Spleen (tissue), 11 donors: Measurements from ENCODE around the gene DENND4B. TPM values are rescaled to one million over a fixed set of nuclear protein-coding genes. Genes with fewer than 3 reads are reported as not detected.
"Not testable (repeated sequence)": the region's sequence is repeated elsewhere in the genome, so short reads cannot be mapped to it uniquely, and the experiment has no call there.

Source experiments
- DNase-seq: peaks from one replicate; pipeline ENCODE4 v3.0.0-alpha.2; 2020
- H3K27ac ChIP-seq, 8 donors: fragments of 200-600 bp; sonication (generic) in 7 of 8; 1 replicate in 4 of 8; 2 replicates in 4 of 8; pipeline versions ENCODE4 v1.5.0 to v1.8.0; 2016 to 2021; ENCODE audit warnings: inconsistent platforms in 4 of 8, mild to moderate bottlenecking in 4 of 8, moderate library complexity in 1 of 8
- H3K27me3 ChIP-seq, 7 donors: fragments of 200-600 bp; sonication (generic) in 6 of 7; replicated peaks in 1 of 7; 1 replicate in 4 of 7; 2 replicates in 3 of 7; pipeline versions ENCODE4 v1.5.0 to v1.8.0; 2016 to 2021; ENCODE audit warnings: inconsistent platforms in 3 of 7, mild to moderate bottlenecking in 1 of 7
- H3K36me3 ChIP-seq, 6 donors: fragments of 200-600 bp; sonication (generic) in 5 of 6; 1 replicate in 4 of 6; 2 replicates in 2 of 6; pipeline versions ENCODE4 v1.5.0 to v1.8.0; 2016 to 2021; ENCODE audit warnings: inconsistent platforms in 2 of 6
- H3K4me1 ChIP-seq, 6 donors: fragments of 200-600 bp; sonication (generic) in 5 of 6; 1 replicate in 3 of 6; 2 replicates in 3 of 6; pipeline versions ENCODE4 v1.5.0 to v1.8.0; 2016 to 2021; ENCODE audit warnings: inconsistent platforms in 3 of 6
- H3K4me3 ChIP-seq, 8 donors: fragments of 200-600 bp; sonication (generic) in 7 of 8; 1 replicate in 4 of 8; 2 replicates in 4 of 8; pipeline versions ENCODE4 v1.5.0 to v1.8.0; 2016 to 2021; ENCODE audit warnings: inconsistent platforms in 4 of 8, mild to moderate bottlenecking in 4 of 8, moderate library complexity in 2 of 8
- H3K9me3 ChIP-seq, 8 donors: fragments of 200-600 bp; sonication (generic) in 7 of 8; 1 replicate in 4 of 8; 2 replicates in 4 of 8; pipeline versions ENCODE4 v1.5.0 to v1.8.0; 2016 to 2021; ENCODE audit warnings: inconsistent platforms in 4 of 8
- CTCF ChIP-seq, 11 experiments: fragments of 200-600 bp in 7 of 11; fragments of 450-650 bp in 4 of 11; sonication (generic) in 4 of 11; IDR thresholded peaks in 8 of 11; conservative IDR thresholded peaks in 3 of 11; 1 replicate in 7 of 11; 2 replicates in 4 of 11; pipeline versions ENCODE4 v1.4.0 to v1.8.0; 2016 to 2021; ENCODE audit warnings: antibody characterized with exemption in 11 of 11, inconsistent platforms in 4 of 11, mild to moderate bottlenecking in 1 of 11
- POLR2A ChIP-seq, 3 donors: fragments of 450-650 bp; IDR thresholded peaks; one replicate each; pipeline ENCODE4 v1.5.1; 2017; ENCODE audit warnings: antibody characterized with exemption in 3 of 3, mild to moderate bottlenecking in 1 of 3
- POLR2AphosphoS5 ChIP-seq, 3 donors: sonication (generic); formaldehyde crosslinking; IDR thresholded peaks; one replicate each; pipeline ENCODE4 v1.5.1; 2017; ENCODE audit warnings: antibody characterized with exemption in 3 of 3
- WGBS, 5 donors: extraction: QIAGEN DNeasy Blood & Tissue Kit in 3 of 5; methylation state at CpG; one replicate each; pipeline versions ENCODE4 v1.1.5 to v1.1.7; 2013 to 2018; 5-methylcytosine and 5-hydroxymethylcytosine counted together
- intact Hi-C: fragments of 100-400 bp; cut with DNase I; formaldehyde crosslinking; loops from one replicate; pipeline ENCODE4 v1.15.0; 2023; ENCODE audit warnings: low total_unique reads
- polyA plus RNA-seq, 3 donors: library from polyadenylated mRNA; stranded (reverse); fragments of 200-250 nt; gene quantifications; one replicate each; pipeline ENCODE4 v1.2.1, GENCODE V29; 2013
- total RNA-seq, 7 donors: library from RNA; depleted of rRNA in 3 of 7; stranded (reverse); fragments of >200 nt in 3 of 7; fragmentation: NEBNext Ultra II Directional in 4 of 7; extraction: Animal tissue kit (Norgen Biotek cat#: 25700) in 4 of 7; gene quantifications; one replicate each; pipeline versions ENCODE4 v1.1.0 to v1.2.1, GENCODE V29; 2016 to 2021
- donor health status: healthy with polysubstance abuse.
- donor health status: DM: no; HTN: no; CAD: no; lungs with moderate emphysema.
- donor health status: DM: no; HTN: no; CAD: no.
- donor health status: Bipolar disorder and iron deficiency.
- donor health status: healthy.
- donor health status: DM: no; HTN: no; CAD: no.
- donor health status: DM: yes; HTN: yes; CAD: no.

DENND4B gene
- total and polyA plus RNA-seq, 10 donors = 47.7 to 211 (median 153) TPM

GRCh38 chr1:153906396-153906795 is 40.1 kb downstream of the DENND4B start:
- DNase-seq = no peak
- H3K36me3 ChIP-seq = peaks cover 0 to 59% (median 10%) of the 10 kb centered on the region in 6 donors
- H3K4me3 ChIP-seq = no peak overlapping the region
- no peak for TF ChIP-seq CTCF (IDR thresholded peaks at IDR 0.05 in 8 of 11, conservative IDR thresholded peaks at IDR 0.05 in 3 of 11)
- TF ChIP-seq POLR2AphosphoS5 (IDR thresholded peaks at IDR 0.05) = no peak
- TF ChIP-seq POLR2A (IDR thresholded peaks at IDR 0.05) = no peak
- no peak overlapping the region for H3K27ac ChIP-seq
- 89 to 100% (median 96%) methylated on average over 1 of the region's 1 CpG for WGBS, 5 donors
- no peaks in the 10 kb centered on the region for H3K9me3 ChIP-seq
- intact Hi-C loops = no loop called here
- H3K27me3 ChIP-seq = no peaks in the 10 kb centered on the region
- H3K4me1 ChIP-seq = peaks cover 0 to 71% (median 18%) of the 10 kb centered on the region in 6 donors

GRCh38 chr1:153905908-153906307 is 40.6 kb downstream of the DENND4B start:
- H3K4me3 ChIP-seq, H3K27ac ChIP-seq, H3K27me3 ChIP-seq, DNase-seq, H3K9me3 ChIP-seq, intact Hi-C loops: not testable (repeated sequence)
- Histone ChIP-seq H3K36me3 (peaks cover 0 to 59% (median 10%) of the 10 kb centered on the region in 6 donors), H3K4me1 (peaks cover 0 to 72% (median 16%) of the 10 kb centered on the region in 6 donors)
- WGBS, 5 donors = 89 to 96% (median 91%) methylated on average over 8 of the region's 8 CpGs

- H3K4me1 ChIP-seq = peaks cover 0 to 69% (median 15%) of the 10 kb centered on the region in 6 donors
- H3K36me3 ChIP-seq = peaks cover 0 to 77% (median 20%) of the 10 kb centered on the region in 6 donors
- no peak overlapping the region for H3K27ac ChIP-seq
- no peaks in the 10 kb centered on the region for H3K27me3 ChIP-seq
- 90 to 94% (median 93%) methylated on average over 14 of the region's 14 CpGs for WGBS, 5 donors
- no peak for DNase-seq
- no peak overlapping the region for H3K4me3 ChIP-seq
- intact Hi-C loops = no loop called here
- no peaks in the 10 kb centered on the region for H3K9me3 ChIP-seq
- TF ChIP-seq POLR2AphosphoS5 (IDR thresholded peaks at IDR 0.05) = no peak
Observed at GRCh38 chr1:153903841-153904455, 42.6 kb downstream of the DENND4B start.

GRCh38 chr1:153899509-153899908 is 47.0 kb downstream of the DENND4B start:
- 84 to 100% (median 97%) methylated on average over 6 of the region's 6 CpGs for WGBS, 5 donors

GRCh38 chr1:153895866-153896265 is 50.7 kb downstream of the DENND4B start:
- DNase-seq, H3K4me3 ChIP-seq, H3K27ac ChIP-seq, H3K27me3 ChIP-seq, intact Hi-C loops, H3K9me3 ChIP-seq: not testable (repeated sequence)
- Histone ChIP-seq H3K4me1 (peaks cover 0 to 64% (median 15%) of the 10 kb centered on the region in 6 donors), H3K36me3 (peaks cover 0 to 97% (median 18%) of the 10 kb centered on the region in 6 donors)
- WGBS, 5 donors = 48 to 67% (median 61%) methylated on average over 1 of the region's 1 CpG

More at GRCh38 chr1:153899509-153899908, 47.0 kb downstream of the DENND4B start:
- Histone ChIP-seq H3K4me1 (peaks cover 0 to 71% (median 13%) of the 10 kb centered on the region in 6 donors), H3K27me3 (no peaks in the 10 kb centered on the region), H3K4me3 (no peak overlapping the region), H3K36me3 (peaks cover 0 to 86% (median 17%) of the 10 kb centered on the region in 6 donors), H3K9me3 (no peaks in the 10 kb centered on the region), H3K27ac (no peak overlapping the region)
- intact Hi-C loops = no loop called here
- no peak for TF ChIP-seq POLR2A (IDR thresholded peaks at IDR 0.05)
- no peak for TF ChIP-seq CTCF (IDR thresholded peaks at IDR 0.05 in 8 of 11, conservative IDR thresholded peaks at IDR 0.05 in 3 of 11)
- TF ChIP-seq POLR2AphosphoS5 (IDR thresholded peaks at IDR 0.05) = no peak
- no peak for DNase-seq

GRCh38 chr1:153891042-153891441 is 55.5 kb downstream of the DENND4B start:
- DNase-seq, H3K9me3 ChIP-seq, H3K27ac ChIP-seq, intact Hi-C loops, H3K4me3 ChIP-seq, H3K27me3 ChIP-seq: not testable (repeated sequence)
- WGBS, 5 donors = 94 to 97% (median 96%) methylated on average over 7 of the region's 7 CpGs
- Histone ChIP-seq H3K4me1 (peaks cover 7 to 78% (median 44%) of the 10 kb centered on the region in 6 donors), H3K36me3 (peaks cover 0 to 72% (median 4%) of the 10 kb centered on the region in 6 donors)
